Neural cell (in vitro differentiated cells): ENCODE results near the gene PAPPA2. TPM values are rescaled to one million over a fixed set of nuclear protein-coding genes. Genes with fewer than 3 reads are reported as not detected.

Source experiments
- H2AFZ ChIP-seq: fragments of 200-600, 300-800 bp; sonication (generic), shearing (Covaris generic); 2 replicates; pipeline ENCODE4 v1.6.0; 2014; ENCODE audit warnings: low read depth, mild to moderate bottlenecking, antibody characterized with exemption, low read length, moderate library complexity
- H3F3A ChIP-seq: fragments of 200-600 bp; shearing (Covaris generic); 2 replicates; pipeline ENCODE4 v1.6.1; 2016; ENCODE audit warnings: mild to moderate bottlenecking, moderate library complexity, mixed read lengths, antibody characterized with exemption, low read length; ENCODE audit not compliant: insufficient read depth, poor library complexity, severe bottlenecking
- H3K27ac ChIP-seq: fragments of 200-600, 300-800 bp; sonication (generic), shearing (Covaris generic); 2 replicates; pipeline ENCODE4 v1.5.1; 2014; ENCODE audit warnings: mild to moderate bottlenecking, low read length, moderate library complexity
- H3K27me3 ChIP-seq: fragments of 300-800, 200-600 bp; sonication (generic), shearing (Covaris generic); 2 replicates; pipeline ENCODE4 v1.6.0; 2014; ENCODE audit warnings: mild to moderate bottlenecking, low read depth, low read length, moderate library complexity; ENCODE audit not compliant: insufficient read depth
- H3K36me3 ChIP-seq: fragments of 300-800, 200-600 bp; sonication (generic), shearing (Covaris generic); 2 replicates; pipeline ENCODE4 v1.5.1; 2014; ENCODE audit warnings: mild to moderate bottlenecking, antibody characterized with exemption, low read length, moderate library complexity; ENCODE audit not compliant: insufficient read depth
- H3K4me2 ChIP-seq: fragments of 300-800, 200-600 bp; sonication (generic), shearing (Covaris generic); 2 replicates; pipeline ENCODE4 v1.6.0; 2014; ENCODE audit warnings: mild to moderate bottlenecking, low read length
- H3K4me3 ChIP-seq: fragments of 300-800, 200-600 bp; sonication (generic), shearing (Covaris generic); 2 replicates; pipeline ENCODE4 v1.5.1; 2014; ENCODE audit warnings: mild to moderate bottlenecking, low read length, moderate library complexity
- H3K79me2 ChIP-seq: fragments of 200-600 bp; shearing (Covaris generic); replicated peaks from 2 replicates; pipeline ENCODE4 v1.6.0; 2014; ENCODE audit warnings: mild to moderate bottlenecking, low read length, moderate library complexity; ENCODE audit not compliant: insufficient read depth
- H3K9ac ChIP-seq: fragments of 300-800, 200-600 bp; sonication (generic), shearing (Covaris generic); 2 replicates; pipeline ENCODE4 v1.6.1; 2016; ENCODE audit warnings: mild to moderate bottlenecking, low read length, mixed read lengths
- H3K9me2 ChIP-seq: fragments of 200-600 bp; shearing (Covaris generic); 2 replicates; pipeline ENCODE4 v1.6.1; 2016; ENCODE audit warnings: mild to moderate bottlenecking, low read length, mixed read lengths; ENCODE audit not compliant: insufficient read depth
- H3K9me3 ChIP-seq: fragments of 200-600, 300-800 bp; sonication (generic), shearing (Covaris generic); 2 replicates; pipeline ENCODE4 v1.6.1; 2016; ENCODE audit warnings: mild to moderate bottlenecking, mixed run types, low read length, moderate library complexity, mixed read lengths
- H4K20me1 ChIP-seq: fragments of 200-600 bp; shearing (Covaris generic); 2 replicates; pipeline ENCODE4 v1.6.1; 2016; ENCODE audit warnings: mild to moderate bottlenecking, mixed run types; ENCODE audit not compliant: insufficient read depth
- CTCF ChIP-seq: fragments of 450-650 bp; IDR thresholded peaks from 2 replicates; pipeline ENCODE4 v1.5.1; 2014; ENCODE audit warnings: antibody characterized with exemption, mild to moderate bottlenecking, moderate library complexity; ENCODE audit not compliant: poor library complexity, severe bottlenecking
- EP300 ChIP-seq: fragments of 450-650 bp; conservative IDR thresholded peaks from 2 replicates; pipeline ENCODE4 v1.6.1; 2014; ENCODE audit warnings: antibody characterized with exemption, mild to moderate bottlenecking, moderate library complexity; ENCODE audit not compliant: poor library complexity, severe bottlenecking
- EZH2 ChIP-seq: fragments of 200-600, 300-800 bp; shearing (Covaris generic), sonication (generic); IDR thresholded peaks from 2 replicates; pipeline ENCODE4 v1.6.1; 2014; ENCODE audit warnings: antibody characterized with exemption, low read length, borderline replicate concordance, mild to moderate bottlenecking; ENCODE audit not compliant: insufficient read depth, poor library complexity, severe bottlenecking
- MXI1 ChIP-seq: fragments of 450-650 bp; conservative IDR thresholded peaks from 2 replicates; pipeline ENCODE4 v1.6.1; 2014; ENCODE audit warnings: antibody characterized with exemption, mild to moderate bottlenecking; ENCODE audit not compliant: poor library complexity, severe bottlenecking
- POLR2AphosphoS5 ChIP-seq: IDR thresholded peaks from 2 replicates; pipeline ENCODE4 v1.6.1; 2012
- RAD21 ChIP-seq: fragments of 450-650 bp; conservative IDR thresholded peaks from 2 replicates; pipeline ENCODE4 v1.6.1; 2014; ENCODE audit warnings: antibody characterized with exemption, mild to moderate bottlenecking, moderate library complexity
- SMC3 ChIP-seq: fragments of 450-650 bp; conservative IDR thresholded peaks from 2 replicates; pipeline ENCODE4 v1.6.1; 2014; ENCODE audit warnings: antibody characterized with exemption, mild to moderate bottlenecking, moderate library complexity; ENCODE audit not compliant: poor library complexity
- TAF1 ChIP-seq: IDR thresholded peaks from 2 replicates; pipeline ENCODE4 v1.6.1; 2012; ENCODE audit warnings: low read depth
- polyA plus RNA-seq: library from polyadenylated mRNA; depleted of rRNA; stranded (reverse); fragments of >200 nt; gene quantifications from 2 replicates; pipeline ENCODE4 v1.2.3, GENCODE V29; 2014
- TF ChIP-seq, protein P1 (sequence below): IDR thresholded peaks from 2 replicates; pipeline ENCODE4 v1.6.1; 2012; ENCODE audit warnings: borderline replicate concordance

PAPPA2 gene
- polyA plus RNA-seq, 1 donor from 2014 or later, result 0.59 TPM

- H3K9me2 ChIP-seq, result no peaks in the 10 kb centered on the region
- no peak overlapping the region for H3K27ac ChIP-seq
- no peaks in the 10 kb centered on the region for H3K79me2 ChIP-seq
- no peak overlapping the region for H3K4me2 ChIP-seq
- no peaks in the 10 kb centered on the region for H3K9me3 ChIP-seq
- H2AFZ ChIP-seq, result no peak overlapping the region
- peaks cover under 1% of the 10 kb centered on the region for H3K36me3 ChIP-seq
- no peaks in the 10 kb centered on the region for H4K20me1 ChIP-seq
- no peaks in the 10 kb centered on the region for H3F3A ChIP-seq
- no peaks in the 10 kb centered on the region for H3K27me3 ChIP-seq
- no peak overlapping the region for H3K9ac ChIP-seq
- TF ChIP-seq RAD21 (no peak), MXI1 (no peak), POLR2AphosphoS5 (no peak), TAF1 (no peak), EP300 (no peak), EZH2 (no peak), SMC3 (no peak), CTCF (no peak)
- TF ChIP-seq, protein P1, sequence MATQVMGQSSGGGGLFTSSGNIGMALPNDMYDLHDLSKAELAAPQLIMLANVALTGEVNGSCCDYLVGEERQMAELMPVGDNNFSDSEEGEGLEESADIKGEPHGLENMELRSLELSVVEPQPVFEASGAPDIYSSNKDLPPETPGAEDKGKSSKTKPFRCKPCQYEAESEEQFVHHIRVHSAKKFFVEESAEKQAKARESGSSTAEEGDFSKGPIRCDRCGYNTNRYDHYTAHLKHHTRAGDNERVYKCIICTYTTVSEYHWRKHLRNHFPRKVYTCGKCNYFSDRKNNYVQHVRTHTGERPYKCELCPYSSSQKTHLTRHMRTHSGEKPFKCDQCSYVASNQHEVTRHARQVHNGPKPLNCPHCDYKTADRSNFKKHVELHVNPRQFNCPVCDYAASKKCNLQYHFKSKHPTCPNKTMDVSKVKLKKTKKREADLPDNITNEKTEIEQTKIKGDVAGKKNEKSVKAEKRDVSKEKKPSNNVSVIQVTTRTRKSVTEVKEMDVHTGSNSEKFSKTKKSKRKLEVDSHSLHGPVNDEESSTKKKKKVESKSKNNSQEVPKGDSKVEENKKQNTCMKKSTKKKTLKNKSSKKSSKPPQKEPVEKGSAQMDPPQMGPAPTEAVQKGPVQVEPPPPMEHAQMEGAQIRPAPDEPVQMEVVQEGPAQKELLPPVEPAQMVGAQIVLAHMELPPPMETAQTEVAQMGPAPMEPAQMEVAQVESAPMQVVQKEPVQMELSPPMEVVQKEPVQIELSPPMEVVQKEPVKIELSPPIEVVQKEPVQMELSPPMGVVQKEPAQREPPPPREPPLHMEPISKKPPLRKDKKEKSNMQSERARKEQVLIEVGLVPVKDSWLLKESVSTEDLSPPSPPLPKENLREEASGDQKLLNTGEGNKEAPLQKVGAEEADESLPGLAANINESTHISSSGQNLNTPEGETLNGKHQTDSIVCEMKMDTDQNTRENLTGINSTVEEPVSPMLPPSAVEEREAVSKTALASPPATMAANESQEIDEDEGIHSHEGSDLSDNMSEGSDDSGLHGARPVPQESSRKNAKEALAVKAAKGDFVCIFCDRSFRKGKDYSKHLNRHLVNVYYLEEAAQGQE, result no peak
- H3K4me3 ChIP-seq, result no peak overlapping the region
These were observed 395.5 kb downstream of the PAPPA2 start for GRCh38 chr1:176858433-176858916.

DNA sequence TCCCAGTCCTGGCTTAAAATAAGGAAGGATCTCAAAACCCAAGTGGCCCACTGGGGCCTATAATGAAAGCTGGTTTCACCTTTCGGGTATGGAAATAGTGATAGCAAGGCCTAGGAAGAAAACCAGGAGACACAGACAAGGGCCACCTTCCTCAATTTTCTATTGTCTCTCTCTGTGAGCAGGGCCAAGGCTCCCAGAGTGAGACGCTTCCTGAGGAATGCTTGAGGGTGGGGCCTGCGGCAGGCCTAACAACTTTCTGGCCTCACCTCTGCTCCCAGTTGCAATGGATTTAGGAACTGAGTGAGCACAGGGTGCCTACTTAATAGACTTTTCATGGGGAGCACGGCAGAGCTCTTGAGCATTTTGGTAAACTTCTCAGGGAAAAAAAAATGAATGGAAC lies 400.6 kb downstream of the PAPPA2 start:
- Histone ChIP-seq H3F3A (no peaks in the 10 kb centered on the region), H3K36me3 (peaks cover 18% of the 10 kb centered on the region), H3K79me2 (no peaks in the 10 kb centered on the region), H3K27ac (no peak overlapping the region), H3K9me3 (no peaks in the 10 kb centered on the region), H4K20me1 (no peaks in the 10 kb centered on the region), H3K4me2 (no peak overlapping the region), H3K9me2 (no peaks in the 10 kb centered on the region), H3K9ac (no peak overlapping the region), H3K4me3 (no peak overlapping the region), H2AFZ (no peak overlapping the region), H3K27me3 (no peaks in the 10 kb centered on the region)
- no peak for TF ChIP-seq EZH2
- TF ChIP-seq CTCF, result no peak
- no peak for TF ChIP-seq MXI1
- TF ChIP-seq EP300, result no peak
- no peak for TF ChIP-seq RAD21
- TF ChIP-seq SMC3, result no peak
- no peak for TF ChIP-seq TAF1
- TF ChIP-seq, protein P1, result no peak
- TF ChIP-seq POLR2AphosphoS5, result no peak
